ENCODE data around the gene LRRN4.

LRRN4 gene

DNA sequence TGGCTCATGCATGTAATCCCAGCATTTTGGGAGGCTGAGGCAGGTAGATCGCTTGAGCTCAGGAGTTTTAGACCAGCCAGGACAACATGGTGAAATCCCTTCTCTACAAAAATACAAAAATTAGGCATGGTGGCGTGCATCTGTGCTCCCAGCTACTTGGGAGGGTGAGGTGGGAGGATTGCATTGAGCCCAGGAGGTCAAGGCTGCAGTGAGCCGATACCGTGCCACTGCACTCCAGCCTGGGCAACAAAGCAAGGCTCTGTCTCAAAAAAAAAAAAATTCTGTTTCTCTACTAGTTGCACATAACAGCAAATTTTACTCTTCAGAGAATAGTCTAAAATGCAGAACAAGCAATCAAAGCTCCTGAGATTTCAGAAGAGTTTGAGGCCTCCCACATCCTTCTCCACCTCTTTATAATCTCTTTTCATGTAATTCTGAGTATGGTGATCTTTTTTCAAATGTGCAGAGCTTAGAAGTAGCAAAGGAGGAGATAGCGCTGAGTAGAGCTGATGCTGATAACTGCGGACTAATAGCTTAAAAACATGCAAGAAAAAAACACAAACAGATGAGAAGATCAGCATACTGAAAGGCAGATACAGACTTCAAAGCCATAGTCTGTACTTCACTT is 23.3 kb downstream of the LRRN4 start:
- no peak for DNase-seq

DNA sequence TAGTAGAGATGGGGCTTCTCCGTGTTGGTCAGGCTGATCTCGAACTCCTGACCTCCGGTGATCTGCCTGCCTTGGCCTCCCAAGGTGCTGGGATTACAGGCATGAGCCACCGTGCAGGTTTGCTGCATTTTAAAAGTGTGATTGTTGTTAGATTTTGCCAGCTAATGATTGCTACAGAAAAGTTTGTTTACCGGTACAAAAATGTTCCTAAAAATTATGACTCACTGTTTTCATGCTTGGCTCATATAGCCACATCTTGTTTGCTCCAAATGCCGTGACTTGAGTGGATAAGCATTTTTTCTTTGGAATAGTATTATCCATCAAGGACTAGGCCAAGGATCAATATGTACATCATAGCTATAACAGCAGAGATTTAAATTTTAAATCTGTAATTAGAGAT is 24.3 kb downstream of the LRRN4 start:
- no peak for DNase-seq

DNA sequence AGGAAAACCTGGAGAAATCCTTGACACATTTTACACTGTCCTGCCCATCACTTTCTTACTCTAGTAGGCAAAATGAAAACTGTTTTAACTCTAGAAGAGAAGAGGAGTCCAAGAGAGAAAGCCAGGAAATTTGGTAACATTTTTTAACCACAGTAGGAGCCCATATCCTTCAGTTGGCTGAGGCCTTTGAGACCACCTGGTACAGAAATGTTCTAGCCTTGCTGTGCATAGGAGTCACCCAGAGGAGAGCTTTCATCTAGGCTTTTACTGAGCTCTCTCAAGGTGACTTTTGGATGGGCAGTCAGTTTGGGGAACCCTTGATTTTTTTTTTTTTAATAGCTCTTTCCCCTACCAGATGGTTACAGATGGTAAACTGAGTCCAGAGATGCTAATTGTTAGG is 25.0 kb downstream of the LRRN4 start:
- DNase-seq = no peak

DNA sequence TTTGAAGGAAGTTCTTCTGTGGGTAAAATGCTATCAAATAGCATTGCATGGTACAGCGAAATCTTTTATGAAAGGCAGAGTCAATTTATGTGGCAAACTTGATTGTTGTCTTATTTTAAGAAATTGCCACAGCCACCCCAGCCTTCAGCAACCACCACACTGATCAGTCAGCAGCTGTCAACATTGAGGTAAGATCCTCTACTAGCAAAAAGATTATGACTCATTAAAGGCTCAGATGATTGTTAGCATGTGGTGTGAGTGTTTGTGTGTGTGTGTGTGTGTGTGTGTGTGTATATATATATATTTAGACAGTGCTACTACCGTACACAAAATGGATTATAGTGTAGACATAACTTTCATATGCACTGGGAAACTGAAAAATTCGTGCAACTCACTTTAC is 27.8 kb downstream of the LRRN4 start:
- DNase-seq = peak; percentile 37

DNA sequence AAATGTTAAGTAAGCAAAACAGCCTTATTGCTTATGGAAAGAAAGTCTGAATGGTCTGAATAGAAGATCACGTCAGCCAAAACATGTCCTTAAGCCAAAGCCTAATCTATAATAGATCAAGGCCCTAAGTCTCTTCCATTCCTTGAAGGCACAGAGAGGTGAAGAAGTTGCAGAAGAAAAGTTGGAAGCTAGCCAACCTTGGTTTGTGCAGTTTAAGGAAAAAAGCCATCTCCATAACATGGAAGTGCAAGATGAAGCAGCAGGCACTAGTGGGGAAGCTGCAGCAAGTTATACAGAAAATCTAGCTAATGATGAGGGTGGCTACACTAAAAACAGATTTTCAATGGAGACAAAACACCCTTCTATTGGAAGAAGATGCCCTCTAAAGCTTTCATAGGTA is 29.1 kb downstream of the LRRN4 start:
- no peak for DNase-seq

DNA sequence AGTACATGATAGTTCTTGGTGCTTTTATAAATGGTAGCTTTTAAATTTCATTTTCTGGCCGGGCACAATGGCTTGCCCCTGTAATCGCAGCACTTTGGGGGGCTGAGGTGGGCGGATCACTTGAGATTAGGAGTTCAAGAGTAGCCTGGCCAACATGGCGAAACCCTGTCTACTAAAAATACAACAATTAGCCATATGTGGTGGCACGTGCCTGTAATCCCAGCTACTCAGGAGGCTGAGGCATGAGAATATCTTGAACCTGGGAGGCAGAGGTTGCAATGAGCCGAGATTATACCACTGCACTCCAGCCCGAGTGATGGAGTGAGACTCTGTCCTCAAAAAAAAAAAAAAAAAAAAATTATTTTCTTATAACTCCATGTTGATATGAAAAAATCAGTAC is 36.0 kb downstream of the LRRN4 start:
- no peak for DNase-seq

DNA sequence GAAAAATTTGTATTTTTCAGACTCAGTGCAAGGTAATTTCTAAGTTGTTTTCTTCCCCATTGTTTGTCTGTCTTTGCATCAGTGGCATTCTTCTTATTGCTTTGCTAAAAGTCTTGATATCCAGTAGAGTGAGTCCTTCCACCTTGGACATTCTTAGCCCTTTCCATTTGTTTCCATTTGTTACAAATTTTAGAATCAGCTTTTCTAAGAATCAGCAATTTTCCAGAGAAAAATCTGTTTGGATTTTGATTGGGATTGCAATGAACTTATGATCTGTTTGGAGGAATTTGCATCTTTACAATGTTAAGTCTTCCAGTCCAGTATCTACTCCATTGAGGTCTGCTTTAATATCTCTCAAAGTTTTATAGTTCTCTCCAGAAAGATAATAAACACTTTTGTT is 36.4 kb downstream of the LRRN4 start:
- no peak for DNase-seq

DNA sequence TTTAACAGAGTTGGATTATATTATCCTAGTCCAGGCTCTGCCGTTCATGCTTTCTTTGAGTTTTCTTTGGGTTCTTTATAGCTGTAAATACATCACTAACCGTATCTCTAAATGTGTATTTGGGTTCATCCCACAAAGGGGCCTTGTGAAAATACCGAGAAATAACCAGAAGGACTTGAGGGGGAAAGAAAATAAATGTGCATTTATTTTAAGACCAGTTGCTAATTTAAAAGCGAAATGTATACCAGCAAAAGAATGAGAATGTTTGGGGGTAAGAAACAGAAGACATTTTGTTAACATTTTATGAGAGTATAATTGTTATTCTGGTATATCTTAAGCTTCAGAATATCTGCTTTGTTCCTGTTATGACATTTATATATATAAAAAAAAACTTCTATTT is 38.9 kb downstream of the LRRN4 start:
- no peak for DNase-seq

DNA sequence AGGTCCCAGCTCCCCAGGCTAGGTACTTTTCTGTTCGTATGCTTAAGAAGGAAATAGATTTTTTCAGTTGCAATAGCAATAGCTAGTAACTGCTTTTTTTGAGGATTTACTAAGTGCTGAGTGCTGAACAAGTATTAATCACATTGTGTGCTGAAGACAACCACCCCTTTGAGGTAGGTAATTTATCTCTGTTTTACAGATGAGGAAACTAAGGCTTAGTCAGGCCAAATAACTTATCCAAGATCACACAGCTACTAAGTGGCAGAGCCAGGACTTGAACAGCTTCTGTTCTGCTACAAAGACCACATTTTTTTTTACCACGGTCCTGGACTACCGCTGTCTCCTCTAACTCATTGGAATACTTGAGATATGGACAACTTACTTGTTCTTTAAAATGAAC is 39.8 kb downstream of the LRRN4 start:
- DNase-seq = no peak

DNA sequence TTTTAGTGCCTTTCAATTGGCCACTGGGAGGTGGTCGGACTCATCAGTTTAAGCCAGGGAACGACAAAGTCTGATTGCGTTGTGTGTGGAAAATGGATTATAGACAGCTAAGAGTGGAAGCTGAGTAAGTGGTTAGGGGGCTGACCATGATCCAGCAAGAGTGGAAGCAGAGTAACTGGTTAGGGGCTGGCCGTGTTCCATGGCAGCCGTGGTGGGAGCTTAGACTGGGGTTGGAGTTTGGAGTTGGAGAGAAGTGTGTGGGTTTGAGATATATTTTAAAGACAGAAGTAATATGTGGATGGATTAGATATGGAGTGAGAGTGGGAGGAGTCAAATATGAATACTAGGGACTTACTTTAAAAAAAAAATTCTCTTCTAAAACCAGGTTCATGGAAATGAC is 41.7 kb downstream of the LRRN4 start:
- no peak for DNase-seq

DNA sequence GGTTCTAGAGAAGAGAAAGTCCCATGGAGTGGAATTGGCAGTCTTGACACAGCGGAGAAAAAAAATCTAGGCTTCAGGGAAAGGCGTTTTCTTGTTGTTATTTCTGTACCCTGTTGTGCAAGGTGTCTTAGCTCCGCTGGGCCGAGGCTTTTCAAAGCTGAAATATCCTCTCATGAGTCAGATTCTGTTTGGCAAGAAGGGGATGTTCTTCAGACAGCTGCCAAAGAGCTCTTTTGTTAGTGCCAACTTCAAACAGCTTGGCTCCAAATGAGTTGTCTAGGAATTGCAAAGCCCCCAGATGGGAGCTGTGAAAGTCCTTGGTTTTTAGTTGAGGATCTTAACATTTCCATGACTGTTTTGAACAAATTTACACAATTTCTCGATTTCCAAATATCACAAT is 45.6 kb downstream of the LRRN4 start:
- DNase-seq = peak; percentile 14

DNA sequence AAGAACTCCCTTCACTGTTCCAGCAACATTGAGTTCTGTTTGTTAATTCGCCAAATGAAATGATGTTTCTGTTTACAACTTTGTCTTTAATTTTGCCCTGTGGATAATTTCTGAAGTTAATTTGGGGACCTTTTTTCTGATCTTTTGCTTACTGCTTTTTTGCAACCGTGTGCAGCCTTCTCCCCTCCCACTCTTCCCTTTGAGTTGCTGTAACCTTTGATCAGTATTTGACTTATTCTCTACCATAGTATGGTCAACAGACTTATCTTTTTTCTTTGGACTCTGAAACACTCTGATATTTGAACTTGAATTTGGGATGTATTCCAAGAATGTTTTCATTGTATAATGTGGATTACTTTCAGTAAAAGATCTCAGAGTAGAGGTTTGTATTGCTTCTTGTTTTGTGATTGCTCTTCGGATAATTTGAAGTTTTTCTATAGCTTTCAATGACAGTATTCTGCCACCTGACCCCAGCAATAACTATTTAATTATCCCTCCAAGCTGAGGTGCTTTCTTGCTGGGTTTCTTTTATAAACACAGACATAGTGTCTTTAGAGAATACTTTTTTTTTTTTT is 46.2 kb downstream of the LRRN4 start:
- DNase-seq = no peak

DNA sequence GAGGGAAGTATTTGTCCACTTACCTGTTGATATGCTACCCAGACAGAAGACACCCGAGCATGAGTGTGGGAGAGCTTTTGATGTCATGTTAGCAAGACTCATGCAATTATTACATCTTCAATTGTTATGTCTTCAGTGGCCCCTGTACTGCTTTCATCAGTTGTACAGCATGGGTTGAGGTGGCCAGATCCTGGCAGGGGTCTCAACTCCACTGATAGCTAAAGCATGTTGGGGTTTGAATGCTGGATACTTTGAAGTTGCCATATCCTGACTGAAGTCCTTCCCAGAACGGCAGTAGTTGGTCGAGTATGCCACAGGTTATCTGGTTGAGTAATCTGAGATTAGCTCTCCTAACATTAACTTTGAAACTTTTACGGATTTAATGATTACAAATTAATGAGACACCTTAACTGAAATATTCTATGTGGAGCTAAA is 46.7 kb downstream of the LRRN4 start:
- peak; percentile 16 for DNase-seq

DNA sequence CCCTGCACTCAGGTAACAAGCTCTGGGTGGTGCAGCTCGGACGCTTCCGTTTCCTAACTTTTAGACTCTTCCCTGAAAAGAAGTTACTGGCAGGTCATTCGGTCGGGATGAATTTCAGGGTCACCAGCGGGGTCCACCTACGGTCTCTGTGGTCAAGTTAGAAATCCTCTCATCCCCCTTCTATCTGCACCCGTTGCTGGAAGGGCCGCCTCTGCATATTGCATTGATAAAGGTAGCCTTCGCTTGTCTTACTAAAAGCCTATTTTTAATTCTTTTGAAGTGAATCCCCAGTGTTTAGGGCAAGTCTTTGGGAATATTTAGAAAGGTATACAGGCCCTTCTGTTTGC is 47.3 kb downstream of the LRRN4 start:
- DNase-seq = no peak

DNA sequence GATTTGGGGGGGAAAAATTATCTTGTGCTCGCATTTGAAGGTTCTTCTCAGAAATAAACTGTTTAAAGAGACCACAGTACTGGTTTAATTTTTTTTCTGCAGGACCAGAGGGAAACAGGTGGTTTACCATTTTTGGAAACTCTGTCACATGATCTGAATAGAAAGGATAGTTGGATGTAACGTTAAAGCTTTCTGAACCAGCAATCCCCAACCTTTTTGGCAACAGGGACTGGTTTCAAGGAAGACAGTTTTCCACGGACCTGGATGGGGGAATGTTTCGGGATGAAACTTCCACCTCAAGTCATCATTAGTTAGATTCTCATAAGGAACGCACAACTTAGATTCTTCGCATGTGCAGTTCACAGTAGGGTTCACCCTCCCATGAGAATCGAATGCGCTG is 53.0 kb downstream of the LRRN4 start:
- DNase-seq = no peak

DNA sequence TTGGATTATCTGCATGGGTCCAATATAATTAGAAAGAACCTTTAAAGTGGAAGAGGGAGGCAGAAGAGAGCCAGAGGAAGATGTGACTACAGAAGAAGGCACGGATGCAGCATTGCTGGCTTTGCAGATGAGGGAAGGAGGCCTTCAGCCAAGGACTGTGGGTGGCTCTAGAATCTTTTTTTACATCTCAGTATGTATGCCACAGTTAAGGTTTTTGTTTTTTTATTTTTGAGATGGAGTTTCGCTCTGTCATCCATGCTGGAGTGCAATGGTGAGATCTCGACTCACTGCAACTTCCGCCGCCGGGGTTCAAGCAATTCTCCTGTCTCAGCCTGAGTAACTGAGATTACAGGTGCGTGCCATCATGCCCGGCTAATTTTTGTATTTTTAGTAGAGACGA is 54.1 kb downstream of the LRRN4 start:
- DNase-seq = no peak

DNA sequence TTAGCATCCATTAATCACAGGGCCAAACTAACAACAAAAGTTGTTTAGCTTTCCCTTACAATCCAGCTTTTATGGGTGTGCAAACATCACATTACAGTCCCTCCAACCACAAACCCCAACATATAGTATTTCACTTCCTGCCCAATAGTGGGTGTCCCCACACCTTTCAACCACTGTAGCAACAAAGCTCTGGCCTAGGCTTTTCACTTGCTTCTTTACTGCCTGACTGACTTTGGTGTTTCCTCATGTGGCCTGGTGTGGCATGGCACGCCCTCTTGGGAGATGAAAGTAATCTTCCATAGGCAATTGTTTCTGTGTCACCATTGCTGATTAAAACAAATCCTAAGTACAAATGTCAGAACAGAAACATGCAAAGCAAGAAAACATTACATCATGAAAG is 57.1 kb downstream of the LRRN4 start:
- peak; percentile 69 for DNase-seq

DNA sequence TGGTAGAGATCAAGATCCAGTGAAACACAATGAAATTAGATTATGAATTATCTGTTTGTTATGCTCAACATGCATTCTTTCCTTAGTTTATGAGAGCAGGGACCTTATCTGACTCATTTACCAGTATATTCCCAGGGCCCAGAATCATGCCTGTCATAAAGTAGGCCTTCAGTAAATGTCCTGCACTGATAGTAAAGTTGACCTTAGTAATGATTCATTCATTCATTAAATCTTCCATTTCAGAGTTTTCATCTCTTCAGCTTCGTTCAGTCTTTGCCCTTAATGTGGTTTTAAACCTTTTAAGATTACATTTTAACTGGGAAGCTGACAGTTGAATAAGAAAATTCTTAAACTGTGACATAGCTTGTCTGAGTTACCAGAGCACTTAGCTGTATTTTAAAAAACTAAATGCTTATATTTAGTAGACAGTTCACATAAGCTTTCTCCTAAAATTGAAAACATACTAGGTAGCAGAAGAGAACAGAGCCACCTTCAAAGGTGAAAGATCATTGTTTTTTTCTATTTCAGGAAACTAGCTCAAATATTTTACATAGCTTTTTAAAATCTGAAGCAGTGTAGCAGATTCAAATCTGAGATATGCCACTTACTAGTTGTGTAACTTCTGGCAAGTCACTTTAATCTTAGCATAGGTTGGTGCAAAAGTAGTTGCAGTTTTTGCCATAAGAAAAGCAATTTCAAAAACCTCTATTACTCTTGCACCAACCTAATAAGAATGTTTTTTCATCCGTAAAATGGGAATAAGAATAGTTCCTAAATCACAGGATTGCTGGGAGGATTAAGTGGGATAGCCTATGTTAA is 62.0 kb downstream of the LRRN4 start:
- no peak for DNase-seq

DNA sequence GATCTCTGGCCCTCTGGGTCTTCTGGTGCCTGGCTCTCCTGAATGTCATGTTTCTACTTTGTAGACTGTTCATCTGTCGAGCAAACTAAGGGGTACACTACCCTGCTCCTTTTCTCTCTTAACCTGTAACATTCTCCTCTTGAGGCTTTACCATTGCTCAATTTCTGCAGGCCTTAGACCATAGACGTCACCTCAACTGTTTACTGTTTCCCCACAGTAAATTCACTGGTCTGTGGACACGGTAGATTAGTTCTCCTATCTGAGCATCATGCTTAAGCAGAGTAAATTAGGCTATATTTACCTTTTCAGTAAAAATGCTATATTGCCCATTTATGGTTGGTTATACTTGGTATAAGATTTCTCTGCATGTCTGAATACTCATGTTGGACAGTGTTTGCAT is 62.9 kb downstream of the LRRN4 start:
- no peak for DNase-seq
